LNCAP (cell line): Measurements from ENCODE around the gene EFHC1.

Experiments used
- CTCF ChIP-seq: fragments of 450-650 bp; IDR thresholded peaks from 2 replicates; pipeline ENCODE4 v1.5.1; 2017; ENCODE audit warnings: mild to moderate bottlenecking

The EFHC1 gene

DNA sequence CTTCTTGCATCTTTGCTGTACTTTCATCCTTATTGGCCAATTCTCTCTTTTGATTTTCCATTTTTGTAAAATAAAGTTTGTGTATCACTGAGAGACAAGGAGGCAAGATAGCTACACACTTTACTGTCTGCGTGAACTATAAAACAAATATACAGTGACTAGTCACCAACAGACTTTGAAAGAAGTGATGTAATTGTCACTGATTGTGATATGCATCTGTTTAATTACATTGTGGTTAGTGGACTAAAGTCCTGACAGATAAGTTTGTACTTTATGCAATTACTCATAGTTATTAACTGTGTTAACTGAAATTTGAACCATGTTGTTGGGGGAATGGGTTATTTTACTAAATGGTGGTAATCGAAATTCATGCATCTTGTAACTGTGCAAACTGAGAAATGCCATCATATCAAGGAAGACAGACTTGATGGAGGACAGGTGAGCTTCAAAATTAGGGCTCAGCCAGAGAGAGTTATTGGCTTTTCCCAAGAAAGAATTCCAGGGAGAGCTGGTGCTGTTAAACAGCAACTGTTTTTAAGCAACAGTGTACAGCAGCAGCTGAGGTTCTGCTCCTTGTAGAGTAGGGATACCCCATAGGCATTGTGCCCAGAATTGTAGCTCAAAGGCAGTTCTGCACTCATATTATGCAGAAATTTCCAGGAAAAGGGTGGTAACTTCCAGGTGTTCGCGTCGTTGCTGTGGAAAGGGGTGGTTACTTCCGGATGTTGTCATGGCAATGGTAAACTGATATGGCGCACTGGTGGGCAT, 62.9 kb downstream of the EFHC1 start:
- no peak for TF ChIP-seq CTCF

- no peak for TF ChIP-seq CTCF
Measured at GRCh38 chr6:52483671-52484003, 63.5 kb downstream of the EFHC1 start.

GRCh38 chr6:52489881-52490280, 69.7 kb downstream of the EFHC1 start:
- TF ChIP-seq CTCF = no peak

DNA sequence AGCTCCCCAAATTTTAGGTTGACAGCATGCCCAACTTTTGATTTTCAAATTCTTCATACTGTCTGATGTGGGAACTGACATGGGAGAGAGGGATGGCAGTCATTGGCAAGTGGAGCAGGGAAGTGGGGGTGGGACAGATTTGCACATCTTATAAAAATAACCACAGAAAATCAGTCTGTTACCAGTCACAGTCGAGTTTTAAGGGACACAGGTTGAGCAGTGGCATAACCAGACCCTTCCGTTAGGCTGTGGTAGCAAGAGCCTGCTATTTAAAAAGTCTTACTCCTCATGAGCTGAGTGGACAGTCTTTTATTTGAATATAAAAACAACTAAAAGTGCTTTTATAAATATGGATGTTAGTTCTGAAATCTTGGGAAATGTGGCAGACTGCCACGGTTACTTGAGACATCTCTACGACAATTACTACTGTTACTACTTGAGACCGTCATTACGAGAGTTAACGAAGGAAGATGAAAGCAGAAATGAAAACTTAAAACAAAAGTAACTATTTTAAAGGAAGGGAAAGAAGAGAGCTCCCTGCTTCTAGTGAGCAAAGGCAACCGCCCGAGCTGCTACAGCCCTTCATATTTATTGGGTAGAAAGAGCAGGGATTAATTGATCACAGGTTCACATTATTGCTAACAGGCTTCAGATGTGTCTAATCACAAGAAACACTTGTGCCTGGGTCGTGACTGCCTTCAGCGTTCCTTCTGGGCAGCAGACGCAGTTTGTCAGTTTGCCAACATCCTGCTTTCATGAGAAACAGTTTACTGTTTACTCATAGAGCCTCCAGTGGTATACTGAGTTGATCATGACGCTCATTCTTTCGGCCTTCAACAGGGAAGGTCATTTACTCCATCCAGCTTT, 71.3 kb downstream of the EFHC1 start:
- TF ChIP-seq CTCF = no peak

DNA sequence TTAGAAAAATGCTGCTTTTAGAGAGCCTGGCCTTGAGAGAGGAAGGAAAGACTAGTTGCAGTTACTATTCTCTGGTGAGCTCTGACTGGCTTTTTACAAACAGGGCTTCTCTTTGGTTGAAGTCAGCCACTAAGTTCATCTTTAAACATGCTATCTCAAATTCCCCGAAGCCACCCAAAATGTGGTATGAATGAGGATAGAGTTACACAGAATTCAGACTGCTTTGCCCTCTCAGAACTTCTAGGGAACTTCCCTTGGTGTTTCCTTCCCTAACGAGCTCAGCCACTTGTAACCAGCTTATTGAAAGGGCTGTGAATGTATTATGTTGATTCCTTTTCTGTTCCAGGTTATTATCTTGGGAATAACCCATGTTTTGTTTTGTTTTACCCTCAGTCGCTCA, 73.5 kb downstream of the EFHC1 start:
- TF ChIP-seq CTCF = no peak

- TF ChIP-seq CTCF = no peak
Measured at GRCh38 chr6:52494298-52495072, 74.3 kb downstream of the EFHC1 start.

DNA sequence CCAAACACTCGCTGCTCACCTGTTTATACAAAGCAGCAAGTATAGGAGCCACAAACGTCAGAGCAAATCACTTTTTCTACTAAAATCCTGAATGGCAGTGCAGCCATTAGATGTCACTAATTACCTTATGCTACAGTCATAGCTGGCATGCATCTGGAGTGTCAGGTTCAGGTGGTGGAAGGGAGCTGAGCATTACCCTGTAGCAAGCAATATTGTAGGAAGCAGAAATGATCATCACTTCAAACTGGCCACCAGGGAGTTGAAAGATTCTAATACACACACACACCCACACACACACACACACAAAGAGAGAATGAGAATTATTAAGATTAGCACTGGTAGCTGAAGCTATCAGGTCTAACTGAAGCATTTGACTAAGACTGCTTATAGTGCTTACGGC, 75.8 kb downstream of the EFHC1 start:
- no peak for TF ChIP-seq CTCF
